BJ (cell line): ENCODE data around the gene OR56A4. TPM values are rescaled to one million over a fixed set of nuclear protein-coding genes. Genes with fewer than 3 reads are reported as not detected.
"Not testable (repeated sequence)": the region's sequence is repeated elsewhere in the genome, so short reads cannot be mapped to it uniquely, and the experiment has no call there.

ENCODE experiments used
- CTCF ChIA-PET: fragments of 350-600 bp; formaldehyde crosslinking; extraction: SDS; loops from one replicate; lab custom pipeline; 2021; ENCODE audit warnings: antibody characterized with exemption, inconsistent platforms; lab: Yijun Ruan, JAX
- POLR2A ChIA-PET: fragments of 300-600 bp; sonication (Branson Sonifier 250); formaldehyde crosslinking; extraction: SDS; loops from one replicate; lab custom pipeline; 2021; ENCODE audit warnings: antibody characterized with exemption; lab: Charles Lee
- DNase-seq: peaks from one replicate; pipeline ENCODE4 v3.0.0-alpha.2; 2011; ENCODE audit warnings: low read depth
- H3K27me3 ChIP-seq: 2 replicates; pipeline ENCODE4 v1.6.0; 2011; ENCODE audit warnings: low read length; ENCODE audit not compliant: control insufficient read depth, insufficient read depth
- H3K36me3 ChIP-seq: 2 replicates; pipeline ENCODE4 v1.5.1; 2011; ENCODE audit warnings: low read length; ENCODE audit not compliant: control insufficient read depth, insufficient read depth
- H3K4me3 ChIP-seq: 2 replicates; pipeline ENCODE4 v1.5.1; 2011; ENCODE audit warnings: low read depth, mild to moderate bottlenecking, control low read depth, low read length
- polyA plus RNA-seq: library from polyadenylated mRNA; depleted of rRNA; stranded (reverse); fragments of >200 nt; gene quantifications from 2 replicates; pipeline ENCODE4 v1.2.3, GENCODE V29; 2011; rRNA removed
- small RNA-seq: library from RNA; depleted of rRNA; stranded (forward); fragments of <200 nt; gene quantifications from one replicate; pipeline ENCODE3, GENCODE V24; 2012; ENCODE audit warnings: low replicate concordance, low read depth; ENCODE audit not compliant: insufficient read length
- TF ChIP-seq, protein P1 (sequence below): IDR thresholded peaks from 2 replicates; pipeline ENCODE4 v1.5.1; 2011; ENCODE audit warnings: low read depth, mild to moderate bottlenecking, control low read depth, inconsistent platforms, low read length, moderate library complexity; ENCODE audit not compliant: insufficient read depth

OR56A4 gene
- polyA plus RNA-seq, 1 experiment: not detected

DNA sequence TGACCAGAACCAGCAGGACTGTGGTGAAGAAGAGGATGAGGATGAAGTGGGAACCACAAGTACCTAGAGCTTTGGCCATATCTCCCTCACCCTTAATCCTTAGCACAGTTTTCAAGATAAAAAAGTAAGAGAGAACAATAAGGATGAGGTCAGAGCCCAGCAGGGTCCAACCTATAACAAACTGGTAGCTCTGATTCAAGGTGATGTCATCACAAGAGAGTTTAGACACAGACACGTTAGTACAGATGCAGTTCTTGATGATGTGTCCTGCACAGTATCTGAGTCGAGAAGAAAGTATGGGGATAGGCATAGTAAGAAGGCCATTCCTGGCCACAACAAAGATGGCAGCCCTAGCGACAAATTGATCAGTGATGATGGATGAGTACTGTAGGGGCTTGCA, 39.0 kb downstream of the OR56A4 start:
- no peak for DNase-seq
- TF ChIP-seq, protein P1, sequence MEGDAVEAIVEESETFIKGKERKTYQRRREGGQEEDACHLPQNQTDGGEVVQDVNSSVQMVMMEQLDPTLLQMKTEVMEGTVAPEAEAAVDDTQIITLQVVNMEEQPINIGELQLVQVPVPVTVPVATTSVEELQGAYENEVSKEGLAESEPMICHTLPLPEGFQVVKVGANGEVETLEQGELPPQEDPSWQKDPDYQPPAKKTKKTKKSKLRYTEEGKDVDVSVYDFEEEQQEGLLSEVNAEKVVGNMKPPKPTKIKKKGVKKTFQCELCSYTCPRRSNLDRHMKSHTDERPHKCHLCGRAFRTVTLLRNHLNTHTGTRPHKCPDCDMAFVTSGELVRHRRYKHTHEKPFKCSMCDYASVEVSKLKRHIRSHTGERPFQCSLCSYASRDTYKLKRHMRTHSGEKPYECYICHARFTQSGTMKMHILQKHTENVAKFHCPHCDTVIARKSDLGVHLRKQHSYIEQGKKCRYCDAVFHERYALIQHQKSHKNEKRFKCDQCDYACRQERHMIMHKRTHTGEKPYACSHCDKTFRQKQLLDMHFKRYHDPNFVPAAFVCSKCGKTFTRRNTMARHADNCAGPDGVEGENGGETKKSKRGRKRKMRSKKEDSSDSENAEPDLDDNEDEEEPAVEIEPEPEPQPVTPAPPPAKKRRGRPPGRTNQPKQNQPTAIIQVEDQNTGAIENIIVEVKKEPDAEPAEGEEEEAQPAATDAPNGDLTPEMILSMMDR: no peak
- CTCF ChIA-PET: no interaction called here
- H3K4me3 ChIP-seq: no peak overlapping the region
- no peaks in the 10 kb centered on the region for H3K36me3 ChIP-seq
- no peaks in the 10 kb centered on the region for H3K27me3 ChIP-seq
- POLR2A ChIA-PET: no interaction called here

DNA sequence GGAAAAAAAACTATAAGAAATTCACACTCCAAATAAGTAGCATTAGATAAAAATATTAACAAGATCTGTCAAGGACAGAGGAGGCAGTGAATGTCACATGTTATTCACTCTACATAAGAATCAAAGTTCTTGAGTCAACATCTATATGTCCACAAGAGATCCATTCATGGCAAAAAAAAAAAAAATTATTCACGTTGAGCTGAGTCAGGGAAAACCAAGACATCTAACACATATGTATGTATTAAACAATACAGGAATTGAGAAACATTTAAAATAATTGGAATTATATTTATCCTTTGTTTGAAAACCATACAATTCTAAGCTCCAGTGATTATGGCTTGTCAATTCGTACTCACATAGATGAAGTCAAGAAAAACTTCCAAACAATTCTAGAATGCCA, 39.8 kb downstream of the OR56A4 start:
- ChIA-PET POLR2A (no interaction called here), CTCF (interaction anchor here (0.7 kb wide), 1 partner anchor 1305 kb away, joined by 3 read pairs; no protein-coding TSS in a partner anchor)
- no peaks in the 10 kb centered on the region for H3K27me3 ChIP-seq
- no peak for DNase-seq
- H3K4me3 ChIP-seq: no peak overlapping the region
- TF ChIP-seq, protein P1: no peak
- H3K36me3 ChIP-seq: no peaks in the 10 kb centered on the region

DNA sequence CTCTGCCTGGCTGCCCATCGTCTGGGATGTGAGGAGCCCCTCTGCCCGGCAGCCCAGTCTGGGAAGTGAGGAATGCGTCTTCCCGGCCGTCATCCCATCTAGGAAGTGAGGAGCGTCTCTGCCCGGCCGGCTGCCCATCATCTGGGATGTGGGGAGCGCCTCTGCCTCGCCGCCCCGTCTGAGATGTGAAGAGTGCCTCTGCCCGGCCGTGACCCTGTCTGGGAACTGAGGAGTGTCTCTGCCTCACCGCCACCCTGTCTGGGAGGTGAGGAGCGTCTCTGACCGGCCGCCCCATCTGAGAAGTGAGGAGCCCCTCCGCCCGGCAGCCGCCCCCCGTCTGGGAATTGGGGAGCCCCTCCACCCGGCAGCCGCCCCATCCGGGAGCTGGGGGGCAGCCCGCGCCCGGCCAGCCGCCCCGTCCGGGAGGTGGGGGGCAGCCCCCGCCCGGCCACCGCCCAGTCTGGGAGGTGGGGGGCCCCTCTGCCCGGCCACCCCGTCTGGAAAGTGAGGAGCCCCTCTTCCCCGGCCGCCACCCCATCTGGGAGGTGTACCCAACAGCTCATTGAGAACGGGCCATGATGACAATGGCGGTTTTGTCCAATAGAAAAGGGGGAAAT, 45.9 kb downstream of the OR56A4 start:
- CTCF ChIA-PET: not testable (repeated sequence)

DNA sequence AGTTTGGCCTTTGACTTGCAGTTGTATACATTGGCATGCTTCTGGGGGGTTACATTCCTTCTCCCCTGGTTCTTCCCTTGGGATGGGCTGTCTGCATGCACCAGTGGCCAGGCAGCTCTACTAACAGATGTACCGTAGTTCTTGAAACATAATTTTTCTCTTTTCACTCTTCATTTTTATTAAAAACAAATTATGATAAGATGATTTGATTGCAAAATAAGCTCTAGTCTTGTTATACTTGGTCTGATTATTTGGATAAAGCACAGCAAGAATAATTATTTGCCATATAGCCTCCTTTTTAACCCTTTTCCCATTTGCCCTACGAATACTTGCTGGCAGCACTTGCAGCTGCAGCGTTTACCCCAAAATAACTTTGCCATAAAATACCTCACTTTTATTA, 51.2 kb downstream of the OR56A4 start:
- ChIA-PET CTCF (no interaction called here), POLR2A (no interaction called here)
- no peak for DNase-seq
- no peaks in the 10 kb centered on the region for H3K27me3 ChIP-seq
- no peak overlapping the region for H3K4me3 ChIP-seq
- TF ChIP-seq, protein P1: no peak
- no peaks in the 10 kb centered on the region for H3K36me3 ChIP-seq

More for the DNA sequence above, 45.9 kb downstream of the OR56A4 start:
- POLR2A ChIA-PET, H3K4me3 ChIP-seq, DNase-seq, H3K27me3 ChIP-seq, H3K36me3 ChIP-seq: not testable (repeated sequence)

Small RNA genes lying within 50 kb of the gene (small RNA-seq; reads per million reads assigned to genes)
- not detected for gene RNA5SP329

Other genes with a start within 250 kb of the OR56A4 start
- gene OR52N5, start 223.6 kb downstream of the OR56A4 start, polyA plus RNA-seq: not detected in 2 replicates
- not detected in 2 replicates for gene OR52N1, start 215.7 kb downstream of the OR56A4 start, polyA plus RNA-seq
- not detected in 2 replicates for gene OR52N2, start 198.0 kb downstream of the OR56A4 start, polyA plus RNA-seq
- gene OR52E6, start 165.0 kb downstream of the OR56A4 start, polyA plus RNA-seq: not detected in 2 replicates
- not detected in 2 replicates for gene OR52E8, start 149.3 kb downstream of the OR56A4 start, polyA plus RNA-seq
- gene OR52E4, start 126.3 kb downstream of the OR56A4 start, polyA plus RNA-seq: not detected in 2 replicates
- not detected in 2 replicates for gene OR52E5, start 113.7 kb downstream of the OR56A4 start, polyA plus RNA-seq
- not detected in 2 replicates for gene OR56A3, start 64.7 kb downstream of the OR56A4 start, polyA plus RNA-seq
- not detected in 2 replicates for gene OR56A5, start 38.5 kb downstream of the OR56A4 start, polyA plus RNA-seq
- gene OR52L1, start 20.0 kb downstream of the OR56A4 start, polyA plus RNA-seq: not detected in 2 replicates
- gene OR56A1, start 23.8 kb upstream of the OR56A4 start, polyA plus RNA-seq: not detected in 2 replicates
- gene OR56B4, start 100.7 kb upstream of the OR56A4 start, polyA plus RNA-seq: not detected in 2 replicates
- gene OR52B2, start 163.4 kb upstream of the OR56A4 start, polyA plus RNA-seq: not detected in 2 replicates
- gene OR52W1, start 192.3 kb upstream of the OR56A4 start, polyA plus RNA-seq: not detected in 2 replicates
- gene C11orf42, start 198.6 kb upstream of the OR56A4 start, polyA plus RNA-seq: not detected in 2 replicates
- 22.1 and 30.6 TPM in 2 replicates for gene FHIP1B, start 227.7 kb upstream of the OR56A4 start, polyA plus RNA-seq
- 0.11 TPM in 1 of 2 replicates, not detected in the other for gene CNGA4, start 232.1 kb upstream of the OR56A4 start, polyA plus RNA-seq